T-cell (primary cell): ENCODE measurements around the gene NUDT6. TPM values are rescaled to one million over a fixed set of nuclear protein-coding genes. Genes with fewer than 3 reads are reported as not detected.
"Not testable (repeated sequence)": the region's sequence is repeated elsewhere in the genome, so short reads cannot be mapped to it uniquely, and the experiment has no call there.

Experiments
- ATAC-seq, 4 experiments: fragments of 200-7000 bp in 3 of 4; fragments of 150-1000 bp in 1 of 4; cut with Tn5 transposase; replicated peaks in 1 of 4; 1 replicate in 3 of 4; 2 replicates in 1 of 4; pipeline ENCODE4 v1.10.0; 2021; ENCODE audit warnings: moderate library complexity in 3 of 4, mild to moderate bottlenecking in 2 of 4, moderate number of reproducible peaks in 1 of 4
- CTCF ChIA-PET, 2 donors: fragments of 300-600 bp; sonication (Branson Sonifier 250); formaldehyde crosslinking; loops; one replicate each; lab custom pipeline; 2022; ENCODE audit warnings: antibody characterized with exemption in 2 of 2; lab: Charles Lee
- POLR2A ChIA-PET, 2 donors: fragments of 300-600 bp; sonication (Branson Sonifier 250); formaldehyde crosslinking; loops; one replicate each; lab custom pipeline; 2022; ENCODE audit warnings: antibody characterized with exemption in 2 of 2; lab: Charles Lee
- DNase-seq, 35 experiments: peaks; one replicate each; pipeline versions ENCODE4 v3.0.0 to v3.0.0-alpha.2; 2013 to 2023
- H3K27ac ChIP-seq: one replicate; pipeline ENCODE4 v1.5.1; 2013; ENCODE audit warnings: low read length
- H3K27me3 ChIP-seq, 2 experiments: replicated peaks in 1 of 2; 1 replicate in 1 of 2; 2 replicates in 1 of 2; pipeline versions ENCODE4 v1.6.1 to v1.7.0; 2013; ENCODE audit warnings: low read length in 1 of 2, mixed read lengths in 1 of 2; ENCODE audit not compliant: control insufficient read depth in 2 of 2, insufficient read depth in 2 of 2; ENCODE audit errors: extremely low read depth in 1 of 2
- H3K36me3 ChIP-seq, 2 donors: 1 replicate in 1 of 2; 2 replicates in 1 of 2; pipeline versions ENCODE4 v1.6.1 to v1.7.0; 2013; ENCODE audit warnings: low read length in 1 of 2; ENCODE audit not compliant: control insufficient read depth in 2 of 2, insufficient read depth in 1 of 2; ENCODE audit errors: extremely low read depth in 1 of 2
- H3K4me1 ChIP-seq, 2 experiments: 1 replicate in 1 of 2; 2 replicates in 1 of 2; pipeline versions ENCODE4 v1.6.1 to v1.7.0; 2013; ENCODE audit warnings: low read length in 2 of 2, mixed read lengths in 1 of 2; ENCODE audit not compliant: insufficient read depth in 2 of 2, control insufficient read depth in 1 of 2; ENCODE audit errors: extremely low read depth in 1 of 2
- H3K4me3 ChIP-seq, 2 donors: 1 replicate in 1 of 2; 2 replicates in 1 of 2; pipeline versions ENCODE4 v1.5.1 to v1.7.0; 2013; ENCODE audit warnings: mild to moderate bottlenecking in 2 of 2, low read length in 1 of 2, moderate library complexity in 1 of 2; ENCODE audit not compliant: control insufficient read depth in 1 of 2; ENCODE audit errors: extremely low read depth in 1 of 2
- H3K9me3 ChIP-seq: 2 replicates; pipeline ENCODE4 v1.7.0; 2013
- H3K27ac Mint-ChIP-seq, 2 donors: one replicate each; pipeline ENCODE4 v1.8.0; 2020 to 2021; ENCODE audit warnings: mild to moderate bottlenecking in 2 of 2, mixed read lengths in 2 of 2
- H3K27me3 Mint-ChIP-seq, 2 donors: one replicate each; pipeline ENCODE4 v1.8.0; 2021 to 2022; ENCODE audit warnings: mixed read lengths in 2 of 2
- H3K36me3 Mint-ChIP-seq: one replicate; pipeline ENCODE4 v1.8.0; 2021; ENCODE audit warnings: mixed read lengths
- H3K4me1 Mint-ChIP-seq, 3 donors: one replicate each; pipeline ENCODE4 v1.8.0; 2020 to 2022; ENCODE audit warnings: mixed read lengths in 3 of 3, mild to moderate bottlenecking in 1 of 3
- H3K4me3 Mint-ChIP-seq, 3 donors: one replicate each; pipeline ENCODE4 v1.8.0; 2020 to 2022; ENCODE audit warnings: mild to moderate bottlenecking in 3 of 3, mixed read lengths in 3 of 3, moderate library complexity in 3 of 3
- H3K9me3 Mint-ChIP-seq, 3 donors: one replicate each; pipeline ENCODE4 v1.8.0; 2020 to 2022; ENCODE audit warnings: mixed read lengths in 3 of 3
- WGBS: methylation state at CpG from one replicate; pipeline ENCODE4 v1.1.5; 2013; ENCODE audit warnings: missing lambda C conversion rate; ENCODE audit not compliant: insufficient coverage; 5-methylcytosine and 5-hydroxymethylcytosine counted together
- total RNA-seq, 35 experiments: library from RNA in 6 of 35; stranded (reverse) in 6 of 35; fragments of 120-200 nt in 1 of 35; gene quantifications; one replicate each; pipeline versions ENCODE4 v1.2.1 to v1.2.4 and lab custom pipeline; 2013 to 2026

NUDT6 gene
- total RNA-seq, 5 donors from 2014 or later (not counting 1 experiment from before 2014, with no cell fraction given) = 1.3 to 4.4 (median 2.3) TPM

DNA sequence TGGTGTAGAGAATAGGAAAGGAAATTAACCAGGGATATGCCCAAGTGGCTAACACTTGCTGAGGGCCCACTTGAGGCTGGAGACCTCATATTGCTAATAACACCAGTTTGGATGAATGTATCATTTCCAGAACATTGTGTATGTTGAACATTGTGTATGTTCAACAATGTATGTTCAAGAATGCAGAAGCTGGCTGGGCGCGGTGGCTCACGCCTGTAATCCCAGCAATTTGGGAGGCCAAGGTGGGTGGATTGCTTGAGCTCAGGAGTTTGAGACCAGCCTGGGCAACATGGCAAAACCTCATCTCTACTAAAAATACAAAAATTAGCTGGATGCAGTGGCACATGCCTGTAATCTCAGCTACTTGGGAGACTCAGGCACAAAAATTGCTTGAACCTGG is 72.6 kb downstream of the NUDT6 start:
- H3K27me3 ChIP-seq, H3K4me3 ChIP-seq, ATAC-seq, H3K27ac Mint-ChIP-seq, H3K36me3 ChIP-seq, H3K36me3 Mint-ChIP-seq, H3K4me1 ChIP-seq, DNase-seq, H3K9me3 ChIP-seq, H3K4me3 Mint-ChIP-seq, H3K9me3 Mint-ChIP-seq, CTCF ChIA-PET, H3K27ac ChIP-seq, H3K4me1 Mint-ChIP-seq: not testable (repeated sequence)
- POLR2A ChIA-PET = interaction anchor here (0.7 kb wide), 2 partner anchors 33 to 732 kb away, joined by 3 to 5 read pairs; no protein-coding TSS in a partner anchor
- WGBS = no CpG with 5 or more reads among the region's 3 CpGs
- peaks cover 1 to 20% of the 10 kb centered on the region in 2 donors for H3K27me3 Mint-ChIP-seq

DNA sequence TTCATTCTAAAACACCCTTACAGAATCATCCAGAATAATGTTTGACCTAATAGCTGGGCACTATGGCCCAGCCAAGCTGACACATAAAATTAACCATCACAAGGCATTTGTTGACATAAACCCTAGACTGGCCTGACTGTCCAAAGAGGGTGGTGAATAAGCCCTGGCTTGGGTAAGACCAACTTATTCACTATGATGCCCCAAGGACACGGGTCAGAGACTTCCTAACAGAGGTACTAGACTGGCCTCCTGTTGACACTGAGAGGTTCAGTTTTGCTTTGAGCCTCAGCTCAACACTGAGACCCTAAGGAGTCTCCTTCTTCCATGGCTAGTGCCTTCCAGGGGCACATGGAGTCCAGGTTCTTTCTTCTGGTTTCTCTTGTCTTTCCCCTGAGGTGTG is 74.5 kb downstream of the NUDT6 start:
- H3K36me3 Mint-ChIP-seq = no peaks in the 10 kb centered on the region
- POLR2A ChIA-PET = no interaction called here
- H3K36me3 ChIP-seq = no peaks in the 10 kb centered on the region
- no peaks in the 10 kb centered on the region for H3K9me3 ChIP-seq
- WGBS = 86% methylated on average over 1 of the region's 1 CpG
- no peak overlapping the region for H3K4me3 ChIP-seq
- H3K27ac ChIP-seq = no peak overlapping the region
- no peaks in the 10 kb centered on the region for H3K27me3 ChIP-seq
- CTCF ChIA-PET = no interaction called here
- H3K27me3 Mint-ChIP-seq = peaks cover 1 to 19% of the 10 kb centered on the region in 2 donors
- H3K4me1 Mint-ChIP-seq = no peaks in the 10 kb centered on the region
- no peaks in the 10 kb centered on the region for H3K9me3 Mint-ChIP-seq
- no peak for ATAC-seq
- H3K4me1 ChIP-seq = no peaks in the 10 kb centered on the region
- no peak overlapping the region for H3K27ac Mint-ChIP-seq
- no peak overlapping the region for H3K4me3 Mint-ChIP-seq
- no peak for DNase-seq

DNA sequence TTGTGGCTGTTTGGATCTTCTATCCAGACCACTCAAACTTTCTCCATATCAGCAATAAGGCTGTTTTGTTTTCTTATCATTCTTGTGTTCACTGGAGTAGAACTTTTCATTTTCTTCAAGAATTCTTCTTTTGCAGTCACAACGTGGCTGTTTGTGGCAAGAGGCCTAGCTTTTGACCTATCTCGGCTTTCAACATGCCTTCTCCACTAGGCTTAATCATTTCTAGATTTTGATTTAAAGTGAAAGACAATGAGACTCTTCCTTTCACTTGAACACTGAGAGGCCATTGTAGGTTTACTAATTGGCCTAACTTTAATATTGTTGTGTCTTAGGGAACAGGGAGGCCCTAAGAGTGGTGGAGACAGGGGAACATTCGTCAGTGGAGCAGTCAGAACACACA is 76.6 kb downstream of the NUDT6 start:
- WGBS = no CpG with 5 or more reads among the region's 3 CpGs
- no peaks in the 10 kb centered on the region for H3K36me3 ChIP-seq
- DNase-seq (no peak), ATAC-seq (no peak)
- H3K4me3 ChIP-seq = no peak overlapping the region
- Mint-ChIP-seq H3K4me3 (no peak overlapping the region), H3K4me1 (no peaks in the 10 kb centered on the region), H3K27me3 (peaks cover 0 to 8% of the 10 kb centered on the region in 2 donors), H3K9me3 (no peaks in the 10 kb centered on the region), H3K27ac (no peak overlapping the region), H3K36me3 (no peaks in the 10 kb centered on the region)
- no peaks in the 10 kb centered on the region for H3K4me1 ChIP-seq
- no peaks in the 10 kb centered on the region for H3K9me3 ChIP-seq
- H3K27me3 ChIP-seq = no peaks in the 10 kb centered on the region
- no peak overlapping the region for H3K27ac ChIP-seq
- ChIA-PET CTCF (no interaction called here), POLR2A (no interaction called here)

DNA sequence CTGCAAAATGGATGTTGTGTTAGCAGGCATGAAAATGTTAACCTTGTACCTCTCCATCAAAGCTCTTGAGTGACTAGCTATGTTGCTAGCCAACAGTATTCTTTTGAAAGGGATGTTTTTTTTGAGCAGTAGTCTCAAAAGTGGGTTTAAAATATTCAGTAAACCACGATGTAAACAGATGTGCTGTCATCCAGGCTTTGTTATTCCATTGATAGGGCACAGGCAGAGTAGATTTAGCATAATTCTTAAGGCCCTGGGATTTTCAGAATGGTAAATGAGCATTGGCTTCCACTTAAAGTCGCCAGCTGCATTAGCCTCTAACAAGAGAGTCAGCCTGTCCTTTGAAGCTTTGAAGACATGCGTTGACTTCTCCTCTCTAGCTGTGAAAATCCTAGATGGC is 77.3 kb downstream of the NUDT6 start:
- no peak overlapping the region for H3K27ac ChIP-seq
- H3K4me1 Mint-ChIP-seq = no peaks in the 10 kb centered on the region
- DNase-seq (no peak), ATAC-seq (no peak)
- ChIA-PET POLR2A (no interaction called here), CTCF (no interaction called here)
- H3K9me3 ChIP-seq = no peaks in the 10 kb centered on the region
- no peak overlapping the region for H3K4me3 ChIP-seq
- no peak overlapping the region for H3K4me3 Mint-ChIP-seq
- H3K4me1 ChIP-seq = no peaks in the 10 kb centered on the region
- H3K9me3 Mint-ChIP-seq = no peaks in the 10 kb centered on the region
- H3K27me3 ChIP-seq = no peaks in the 10 kb centered on the region
- H3K27me3 Mint-ChIP-seq = peaks cover 0 to 8% of the 10 kb centered on the region in 2 donors
- no peaks in the 10 kb centered on the region for H3K36me3 Mint-ChIP-seq
- WGBS = 75% methylated on average over 1 of the region's 3 CpGs
- H3K27ac Mint-ChIP-seq = no peak overlapping the region
- no peaks in the 10 kb centered on the region for H3K36me3 ChIP-seq

DNA sequence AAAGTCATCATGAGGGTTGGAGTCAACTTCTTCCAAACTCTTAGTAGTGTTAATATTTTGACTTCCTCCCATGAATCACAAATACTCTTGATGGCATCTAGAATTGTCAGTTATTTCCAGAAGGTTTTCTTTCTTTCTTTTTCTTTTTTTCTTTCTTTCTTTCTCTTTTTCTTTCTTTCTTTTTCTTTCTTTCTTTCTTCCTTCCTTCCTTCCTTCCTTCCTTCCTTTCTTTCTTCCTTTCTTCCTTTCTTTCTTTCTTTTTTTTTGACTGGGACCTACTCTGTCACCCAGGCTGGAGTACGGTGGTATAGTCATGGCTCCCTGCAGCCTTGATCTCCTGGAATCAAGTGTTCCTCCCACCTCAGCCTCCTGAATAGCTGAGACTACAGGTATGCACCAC is 78.0 kb downstream of the NUDT6 start:
- H3K27ac Mint-ChIP-seq, H3K9me3 Mint-ChIP-seq, DNase-seq, H3K4me1 ChIP-seq, H3K27me3 ChIP-seq, ATAC-seq, H3K9me3 ChIP-seq, H3K36me3 ChIP-seq, CTCF ChIA-PET, H3K27ac ChIP-seq, H3K4me1 Mint-ChIP-seq, H3K36me3 Mint-ChIP-seq, H3K4me3 Mint-ChIP-seq, POLR2A ChIA-PET, H3K4me3 ChIP-seq: not testable (repeated sequence)
- no CpG with 5 or more reads among the region's 1 CpG for whole genome bisulfite sequencing
- H3K27me3 Mint-ChIP-seq = peaks cover 5 to 11% of the 10 kb centered on the region in 2 donors

DNA sequence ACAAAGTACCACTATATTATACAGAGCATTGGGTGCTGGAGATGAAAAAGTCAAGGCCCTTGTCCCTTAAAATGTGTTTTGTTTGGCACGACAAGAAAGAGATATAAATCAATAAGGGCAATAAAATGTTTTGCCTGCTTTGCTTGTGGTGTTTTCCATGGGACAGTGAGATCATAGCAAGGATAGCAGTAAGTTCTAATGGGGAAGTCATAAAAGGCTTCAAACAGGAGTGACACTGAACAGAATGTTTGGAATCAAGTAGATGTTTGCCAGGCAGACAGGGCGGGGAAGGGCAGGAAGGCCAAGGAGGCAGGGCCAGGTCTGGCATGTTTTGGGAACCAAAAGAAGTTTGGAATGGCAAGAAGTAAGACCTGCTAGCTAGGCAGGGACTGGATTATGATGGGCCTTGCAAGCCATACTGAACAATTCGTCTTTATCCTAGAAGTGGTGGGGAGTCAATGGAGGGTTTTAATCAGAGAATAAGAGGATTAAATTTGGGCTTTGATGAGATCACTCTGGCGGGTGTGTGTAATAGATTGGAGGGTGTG is 79.3 kb downstream of the NUDT6 start:
- ChIA-PET CTCF (no interaction called here), POLR2A (interaction anchor here in 1 of 2 donors (0.7 kb wide), 1 partner anchor 201 kb away, joined by 3 read pairs; no protein-coding TSS in a partner anchor)
- Mint-ChIP-seq H3K4me1 (no peaks in the 10 kb centered on the region), H3K9me3 (no peaks in the 10 kb centered on the region), H3K27me3 (peaks cover 7 to 8% of the 10 kb centered on the region in 2 donors), H3K36me3 (no peaks in the 10 kb centered on the region), H3K27ac (no peak overlapping the region), H3K4me3 (no peak overlapping the region)
- Histone ChIP-seq H3K27ac (no peak overlapping the region), H3K4me3 (no peak overlapping the region), H3K27me3 (no peaks in the 10 kb centered on the region), H3K4me1 (no peaks in the 10 kb centered on the region), H3K9me3 (no peaks in the 10 kb centered on the region), H3K36me3 (no peaks in the 10 kb centered on the region)
- DNase-seq (no peak), ATAC-seq (no peak)
- WGBS = 92% methylated on average over 4 of the region's 4 CpGs
